Right lung (tissue), 10 donors: ENCODE measurements around the gene TRAPPC2L. TPM values are rescaled to one million over a fixed set of nuclear protein-coding genes. Genes with fewer than 3 reads are reported as not detected.

ENCODE experiments used
- DNase-seq, 2 donors: peaks; one replicate each; pipeline ENCODE4 v3.0.0-alpha.2; 2013
- long read RNA-seq, 8 donors: transcript quantifications; one replicate each; lab custom pipeline, GENCODE V29; 2026
- polyA plus RNA-seq, 5 donors: library from polyadenylated mRNA; unstranded; fragments of 120-200 nt; gene quantifications; one replicate each; pipeline versions ENCODE4 v1.2.1 to v1.2.3, GENCODE V29; 2013; ENCODE audit warnings: inconsistent platforms in 1 of 5, low replicate concordance in 1 of 5; ENCODE audit not compliant: insufficient read length in 5 of 5, insufficient read depth in 1 of 5

The TRAPPC2L gene, protein sequence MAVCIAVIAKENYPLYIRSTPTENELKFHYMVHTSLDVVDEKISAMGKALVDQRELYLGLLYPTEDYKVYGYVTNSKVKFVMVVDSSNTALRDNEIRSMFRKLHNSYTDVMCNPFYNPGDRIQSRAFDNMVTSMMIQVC
- 10 to 100 TPM; 69.2 to 88.7 (median 75.5) TPM for polyA plus RNA-seq
- long read RNA-seq, donor 1, transcript TRAPPC2L-201 (5 exons, 2,215 nt) = major isoform, 10 of 55 reads
- long read RNA-seq, donor 1, partial matches to known transcripts = 0 of 55 reads
- long read RNA-seq, donor 1, other reads (novel, unspliced or antisense) = 35 of 55 reads
- long read RNA-seq, donor 2, transcript TRAPPC2L-201 (5 exons, 2,215 nt) = major isoform, 17 of 53 reads
- long read RNA-seq, donor 2, partial matches to known transcripts = 0 of 53 reads
- long read RNA-seq, donor 2, other reads (novel, unspliced or antisense) = 32 of 53 reads
- long read RNA-seq, donor 3, transcript TRAPPC2L-201 (5 exons, 2,215 nt) = major isoform, 18 of 58 reads
- long read RNA-seq, donor 3, partial matches to known transcripts = 0 of 58 reads
- long read RNA-seq, donor 3, other reads (novel, unspliced or antisense) = 36 of 58 reads
- long read RNA-seq, donor 4, transcript TRAPPC2L-201 (5 exons, 2,215 nt) = major isoform, 12 of 28 reads
- long read RNA-seq, donor 4, partial matches to known transcripts = 0 of 28 reads
- long read RNA-seq, donor 4, other reads (novel, unspliced or antisense) = 15 of 28 reads
- long read RNA-seq, donor 5, transcript TRAPPC2L-208 (2 exons, 980 nt) = minor isoform, 7 of 97 reads
- long read RNA-seq, donor 5, transcript TRAPPC2L-201 (5 exons, 2,215 nt) = major isoform, 33 of 97 reads
- long read RNA-seq, donor 5, partial matches to known transcripts = 7 of 97 reads
- long read RNA-seq, donor 5, other reads (novel, unspliced or antisense) = 46 of 97 reads
- long read RNA-seq, donor 6, transcript TRAPPC2L-201 (5 exons, 2,215 nt) = major isoform, 33 of 100 reads
- long read RNA-seq, donor 6, partial matches to known transcripts = 5 of 100 reads
- long read RNA-seq, donor 6, other reads (novel, unspliced or antisense) = 53 of 100 reads
- long read RNA-seq, donor 7, transcript TRAPPC2L-201 (5 exons, 2,215 nt) = major isoform, 21 of 58 reads
- long read RNA-seq, donor 7, partial matches to known transcripts = 0 of 58 reads
- long read RNA-seq, donor 7, other reads (novel, unspliced or antisense) = 30 of 58 reads
- long read RNA-seq, donor 8, transcript TRAPPC2L-201 (5 exons, 2,215 nt) = major isoform, 5 of 19 reads
- long read RNA-seq, donor 8, partial matches to known transcripts = 0 of 19 reads
- long read RNA-seq, donor 8, other reads (novel, unspliced or antisense) = 9 of 19 reads

DNA sequence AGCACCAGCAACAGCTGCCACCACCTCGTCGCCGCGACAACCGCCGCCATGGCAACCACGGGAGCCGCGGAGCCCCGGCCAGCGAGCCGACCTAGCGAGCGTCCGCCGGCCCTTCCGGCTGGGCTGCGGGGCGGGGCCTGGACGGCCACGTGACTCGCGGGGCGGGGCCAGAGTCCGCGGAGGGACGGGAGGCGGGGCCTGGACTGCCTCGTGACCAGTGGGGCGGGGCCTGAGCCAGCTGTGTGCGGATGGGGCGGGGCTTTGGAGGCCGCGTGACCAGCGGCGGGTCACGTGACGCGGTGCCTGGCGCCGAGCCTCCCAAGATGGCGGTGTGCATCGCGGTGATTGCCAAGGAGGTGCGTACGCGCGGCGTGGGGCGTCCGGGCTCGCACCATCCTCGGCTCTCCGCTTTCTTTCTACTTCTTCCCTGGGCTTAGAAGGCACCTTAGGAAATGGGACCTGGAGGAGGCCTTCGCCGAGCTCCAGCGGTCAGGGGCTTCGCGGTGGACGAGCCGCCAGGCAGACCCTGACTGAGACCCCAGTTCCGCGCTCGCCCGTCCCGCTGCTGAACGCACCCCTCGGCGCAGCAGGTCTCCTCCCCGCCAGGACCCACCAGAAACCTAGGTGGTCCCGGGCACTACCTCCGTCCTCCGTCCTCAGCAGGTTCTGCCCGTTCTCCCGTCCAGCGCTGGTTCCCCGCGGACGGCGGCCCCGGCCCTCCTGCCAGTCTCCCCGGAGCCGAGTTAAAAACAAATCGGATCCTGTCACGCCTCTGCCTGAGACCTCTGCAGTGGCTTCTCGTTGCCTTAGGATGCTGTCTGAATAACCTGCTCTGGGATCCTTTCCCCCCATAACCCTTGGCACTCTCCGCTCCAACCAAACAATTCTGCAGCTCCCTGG lies at the start of gene TRAPPC2L, which contains the start of gene GALNS:
Gene TRAPPC2L, plus strand, starts transcription at position 300 of the 900 bp plus-strand sequence. Its CDS starts 24 bp downstream, at position 324.
Gene GALNS, minus strand, starts transcription at position 120 of the 900 bp plus-strand sequence. Its CDS starts 70 bp downstream, at position 50.
- peak; percentile 96 to 97 for DNase-seq

DNA sequence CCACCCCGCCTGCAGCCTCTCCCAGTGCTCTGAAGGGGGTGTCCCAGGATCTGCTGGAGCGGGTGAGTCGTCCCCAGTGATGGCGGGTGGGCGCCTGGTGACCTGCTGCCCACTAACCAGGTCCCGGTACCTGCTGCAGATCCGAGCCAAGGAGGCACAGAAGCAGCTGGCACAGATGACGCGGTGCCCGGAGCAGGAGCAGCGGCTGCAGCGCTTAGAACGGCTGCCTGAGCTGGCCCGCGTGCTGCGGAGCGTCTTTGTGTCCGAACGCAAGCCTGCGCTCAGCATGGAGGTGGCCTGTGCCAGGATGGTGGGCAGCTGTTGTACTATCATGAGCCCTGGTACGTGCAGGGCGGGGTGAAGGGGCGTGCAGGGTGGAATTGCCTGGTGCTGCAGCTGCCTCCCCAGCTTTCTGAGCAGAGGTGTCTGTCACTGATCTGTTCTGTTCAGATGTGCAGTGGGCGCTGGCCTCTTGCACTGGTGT lies 49.7 kb upstream of the TRAPPC2L start:
- no peak for DNase-seq

- DNase-seq = no peak
Measured at GRCh38 chr16:88807626-88808453, 49.1 kb upstream of the TRAPPC2L start.

DNA sequence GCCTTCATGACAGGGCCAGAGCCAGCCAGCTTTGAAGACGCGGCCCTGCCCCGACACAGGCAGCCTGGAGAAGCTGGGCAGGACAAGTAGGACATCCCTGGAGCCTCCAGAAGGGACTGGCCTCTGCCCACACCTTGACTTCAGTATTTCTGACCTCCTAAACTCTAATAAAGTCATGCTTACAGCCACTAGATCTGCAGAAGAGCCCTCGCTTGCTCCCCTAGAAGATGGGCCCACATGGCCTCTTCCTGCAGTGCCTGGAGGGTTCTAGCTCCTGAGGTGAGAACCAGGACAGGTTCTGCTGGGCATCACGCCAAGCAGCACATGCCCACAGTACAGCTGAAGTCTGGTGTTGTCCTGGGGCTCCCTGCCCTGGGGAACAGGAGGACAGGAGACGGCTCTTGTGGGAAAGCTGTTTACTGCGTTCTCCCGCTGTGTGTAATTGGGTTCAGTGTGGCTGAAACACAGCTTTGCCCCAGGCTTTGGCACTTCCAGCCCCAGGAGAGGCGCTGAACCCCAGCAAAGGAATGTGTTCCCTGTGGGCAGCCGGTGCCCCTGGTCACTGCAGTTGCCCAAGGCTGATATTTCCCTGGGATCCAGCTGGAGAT lies 47.8 kb upstream of the TRAPPC2L start:
- no peak for DNase-seq

DNA sequence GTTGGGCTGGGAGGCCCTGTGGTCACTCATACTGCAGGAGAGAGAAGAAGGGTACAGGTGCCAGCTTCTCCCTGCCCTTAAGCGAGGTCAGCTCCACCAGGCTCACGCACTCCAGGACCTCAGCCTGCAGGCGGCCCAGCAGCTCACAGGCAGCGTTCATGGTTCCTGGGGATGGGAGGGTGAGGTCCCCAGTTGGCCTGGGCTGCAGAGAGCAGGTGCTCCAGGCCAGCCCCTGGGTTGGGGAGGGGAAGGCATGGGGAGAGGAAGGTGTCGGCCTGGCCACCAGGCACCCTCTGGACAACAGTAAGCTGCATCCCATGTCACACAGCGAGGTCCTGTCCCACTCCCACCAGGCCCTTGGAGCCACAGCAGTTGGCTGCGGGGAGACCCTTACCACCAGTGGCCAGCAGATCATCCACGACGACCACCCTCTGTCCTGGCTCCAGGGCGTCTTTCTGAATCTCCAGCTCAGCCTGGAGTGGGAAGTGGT lies 47.2 kb upstream of the TRAPPC2L start:
- DNase-seq = no peak

DNA sequence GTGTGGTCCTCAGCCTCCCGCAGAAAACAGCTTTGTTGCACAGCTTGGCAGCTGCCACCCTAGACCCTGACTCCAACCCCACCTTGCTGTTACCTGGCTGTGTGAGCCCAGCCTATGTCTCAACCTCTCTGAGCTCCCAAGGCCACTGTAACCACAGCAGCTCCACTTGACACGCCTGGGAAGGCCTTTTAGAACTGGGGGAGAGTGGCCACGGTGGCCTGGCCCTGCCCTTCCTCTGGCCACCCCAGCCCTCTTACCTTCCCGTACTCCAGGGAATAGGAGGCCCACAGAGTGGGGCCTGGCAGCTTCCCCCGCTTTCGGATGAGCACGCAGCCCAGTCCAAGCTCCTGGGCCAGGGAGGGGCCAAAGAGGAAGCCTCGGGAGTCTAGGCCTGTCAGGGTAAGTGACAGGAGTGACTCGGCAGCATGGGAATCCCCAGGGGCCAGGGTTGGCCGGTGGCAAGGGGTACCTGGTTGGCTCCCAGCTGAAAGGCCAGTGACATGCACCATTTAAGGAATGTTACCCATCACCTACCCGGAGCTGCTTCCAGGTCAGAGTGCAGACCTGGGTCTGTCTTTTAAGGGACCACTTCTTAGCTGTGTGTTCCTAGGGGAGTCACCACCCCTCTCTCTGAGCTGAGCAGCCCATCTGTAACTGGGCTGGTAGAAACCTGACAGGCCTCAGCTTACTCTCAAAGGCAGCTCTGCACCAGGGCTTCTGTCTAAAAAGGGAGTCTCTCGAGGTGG lies 46.6 kb upstream of the TRAPPC2L start:
- DNase-seq = no peak

- DNase-seq = peak; percentile 82 to 87
Measured at GRCh38 chr16:88810912-88811768, 45.8 kb upstream of the TRAPPC2L start.

- DNase-seq = peak; percentile 93 to 95
Measured at GRCh38 chr16:88811769-88812512, 45.0 kb upstream of the TRAPPC2L start, which contains the start of gene APRT. TSS of gene APRT (minus strand) at chr16:88811928. CDS start at chr16:88811899, 29 bp downstream.

GRCh38 chr16:88812513-88813268 lies 44.2 kb upstream of the TRAPPC2L start:
- peak in 1 of 2 donors; percentile 45 for DNase-seq

DNA sequence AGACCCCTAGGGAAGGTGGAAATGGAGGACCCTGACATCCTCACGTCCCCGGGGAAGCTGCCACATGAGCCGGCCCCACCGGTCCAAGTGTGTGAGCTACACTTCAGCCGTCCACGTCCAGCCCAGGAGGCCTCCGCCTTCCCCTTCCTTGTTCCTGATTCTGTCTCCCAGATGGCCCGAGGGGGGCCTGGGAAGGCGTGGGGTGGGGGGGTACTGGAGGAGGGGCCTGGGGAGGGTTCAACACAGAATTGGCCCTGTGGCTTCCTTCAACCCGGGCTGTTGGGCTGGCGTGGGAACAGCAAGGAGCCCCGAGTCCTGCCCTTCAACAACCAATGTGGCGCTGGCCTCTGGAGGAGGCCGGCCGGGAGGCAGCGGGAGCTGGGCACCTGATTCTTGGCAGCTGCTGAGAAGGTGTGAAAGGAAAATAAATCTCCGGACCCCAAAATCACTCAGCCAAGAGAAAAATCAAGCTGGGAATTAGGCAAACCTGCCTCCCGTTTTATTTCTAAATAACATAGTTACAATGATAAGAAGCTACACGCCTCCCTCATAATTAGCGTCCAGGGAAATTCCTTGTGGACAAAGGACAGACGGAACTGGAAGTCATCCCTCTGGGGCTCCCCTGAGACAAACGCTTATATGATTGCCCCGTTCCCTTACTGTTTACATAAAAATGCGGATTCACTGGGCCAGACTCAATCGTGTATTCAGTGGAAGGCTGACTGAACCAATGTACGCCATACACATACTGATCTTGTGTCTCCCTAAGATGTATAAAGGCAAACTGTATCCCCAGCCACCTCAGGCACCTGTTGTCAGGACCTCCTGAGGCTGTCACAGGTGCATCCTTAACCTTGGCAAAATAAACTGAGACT lies 43.4 kb upstream of the TRAPPC2L start:
- DNase-seq = no peak

DNA sequence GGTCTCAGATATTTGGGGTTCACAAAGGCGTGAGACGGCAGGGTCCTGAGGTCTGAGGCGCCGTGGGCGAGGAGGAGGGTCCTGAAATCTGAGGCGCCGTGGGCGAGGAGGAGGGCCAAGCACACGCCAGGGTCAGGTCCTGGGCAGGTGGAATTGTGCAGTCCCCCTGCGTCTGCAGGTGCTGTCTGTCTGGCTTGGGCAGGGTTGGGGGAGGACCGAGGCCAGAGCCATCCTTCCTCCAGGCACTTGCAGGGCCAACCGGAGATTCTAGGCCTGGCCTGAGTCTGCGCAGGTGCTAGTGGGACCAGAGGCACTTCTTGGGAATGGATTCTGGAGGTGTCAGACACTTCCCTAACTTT lies 42.8 kb upstream of the TRAPPC2L start:
- no peak for DNase-seq

GRCh38 chr16:88815227-88815626 lies 41.7 kb upstream of the TRAPPC2L start:
- no peak for DNase-seq

- DNase-seq = no peak
Measured at GRCh38 chr16:88815901-88816589, 40.9 kb upstream of the TRAPPC2L start.
